ENCODE data around the gene ELP5.

The ELP5 gene

GRCh38 chr17:7258731-7259554, 6.9 kb downstream of the ELP5 start:
- no peak for DNase-seq

- no peak for DNase-seq
Observed at GRCh38 chr17:7259555-7259889, 7.5 kb downstream of the ELP5 start.

- DNase-seq: no peak
Observed at GRCh38 chr17:7260151-7260550, 8.1 kb downstream of the ELP5 start.

- no peak for DNase-seq
Observed at GRCh38 chr17:7260651-7261378, 8.8 kb downstream of the ELP5 start.

- DNase-seq: no peak
Observed at GRCh38 chr17:7261379-7262191, 9.6 kb downstream of the ELP5 start.

GRCh38 chr17:7262192-7262934, 10.3 kb downstream of the ELP5 start, which contains the start of gene CLDN7:
TSS of gene CLDN7 (minus strand) at chr17:7262478. CDS start at chr17:7262043, 435 bp downstream.
- no peak for DNase-seq

GRCh38 chr17:7262935-7263800, 11.2 kb downstream of the ELP5 start:
- DNase-seq: no peak

GRCh38 chr17:7263801-7264078, 11.7 kb downstream of the ELP5 start:
- DNase-seq: no peak

- no peak for DNase-seq
Observed at GRCh38 chr17:7266784-7267183, 14.8 kb downstream of the ELP5 start.

GRCh38 chr17:7279448-7279847, 27.4 kb downstream of the ELP5 start:
- no peak for DNase-seq

GRCh38 chr17:7280519-7281073, 28.6 kb downstream of the ELP5 start:
- DNase-seq: peak; percentile 53

GRCh38 chr17:7281074-7281952, 29.3 kb downstream of the ELP5 start, which contains the start of gene SLC2A4:
TSS of gene SLC2A4 (plus strand) at chr17:7281718. CDS start at chr17:7281935, 217 bp downstream.
- DNase-seq: peak; percentile 65

GRCh38 chr17:7281953-7282751, 30.1 kb downstream of the ELP5 start:
- DNase-seq: no peak

- no peak for DNase-seq
Observed at GRCh38 chr17:7282752-7283321, 30.8 kb downstream of the ELP5 start.

GRCh38 chr17:7283471-7284216, 31.6 kb downstream of the ELP5 start:
- no peak for DNase-seq

- no peak for DNase-seq
Observed at GRCh38 chr17:7284911-7285310, 32.9 kb downstream of the ELP5 start.

- no peak for DNase-seq
Observed at GRCh38 chr17:7285679-7286078, 33.7 kb downstream of the ELP5 start.

Data from GOT3 (cell line).